Fibroblast of lung (primary cell): Measurements from ENCODE around the gene SYT7. TPM values are rescaled to one million over a fixed set of nuclear protein-coding genes. Genes with fewer than 3 reads are reported as not detected.

Experiments used
- DNase-seq, 2 donors: peaks; one replicate each; pipeline versions ENCODE4 v3.0.0 to v3.0.0-alpha.2; 2010; ENCODE audit warnings: low read depth in 2 of 2
- H2AFZ ChIP-seq: 2 replicates; pipeline ENCODE4 v1.5.1; 2012; ENCODE audit warnings: low read length, control low read depth, inconsistent platforms
- H3K27ac ChIP-seq: 2 replicates; pipeline ENCODE4 v1.5.1; 2011; ENCODE audit warnings: low read length, control low read depth; ENCODE audit not compliant: insufficient read depth
- H3K27me3 ChIP-seq: 2 replicates; pipeline ENCODE4 v1.5.1; 2011; ENCODE audit warnings: mild to moderate bottlenecking, low read length; ENCODE audit not compliant: control insufficient read depth, insufficient read depth
- H3K36me3 ChIP-seq: 2 replicates; pipeline ENCODE4 v1.5.1; 2011; ENCODE audit warnings: low read length; ENCODE audit not compliant: control insufficient read depth, insufficient read depth
- H3K4me1 ChIP-seq: 2 replicates; pipeline ENCODE4 v1.5.1; 2011; ENCODE audit warnings: low read length; ENCODE audit not compliant: control insufficient read depth, insufficient read depth; ENCODE audit errors: extremely low read depth
- H3K4me2 ChIP-seq: 2 replicates; pipeline ENCODE4 v1.5.1; 2011; ENCODE audit warnings: low read length, control low read depth; ENCODE audit not compliant: insufficient read depth; ENCODE audit errors: extremely low read depth
- H3K4me3 ChIP-seq, 4 experiments: fragments of 200-600 bp in 1 of 4; sonication (generic) in 1 of 4; replicated peaks in 1 of 4; 2 replicates each; pipeline ENCODE4 v1.5.1; 2011 to 2016; ENCODE audit warnings: low read length in 4 of 4, low read depth in 3 of 4, mild to moderate bottlenecking in 3 of 4, control low read depth in 2 of 4, inconsistent platforms in 1 of 4, mixed read lengths in 1 of 4; ENCODE audit not compliant: insufficient read depth in 1 of 4; ENCODE audit errors: control extremely low read depth in 1 of 4
- H3K79me2 ChIP-seq: 2 replicates; pipeline ENCODE4 v1.5.1; 2012; ENCODE audit warnings: mild to moderate bottlenecking, low read length, inconsistent platforms; ENCODE audit not compliant: control insufficient read depth, insufficient read depth
- H3K9ac ChIP-seq: 2 replicates; pipeline ENCODE4 v1.5.1; 2011; ENCODE audit warnings: mild to moderate bottlenecking, low read length, control low read depth; ENCODE audit not compliant: insufficient read depth
- H3K9me3 ChIP-seq: 2 replicates; pipeline ENCODE4 v1.5.1; 2012; ENCODE audit warnings: low read depth, low read length; ENCODE audit not compliant: control insufficient read depth, insufficient read depth
- H4K20me1 ChIP-seq: 2 replicates; pipeline ENCODE4 v1.5.1; 2011; ENCODE audit warnings: low read length; ENCODE audit not compliant: control insufficient read depth, insufficient read depth; ENCODE audit errors: extremely low read depth
- CTCF ChIP-seq, 2 donors: IDR thresholded peaks in 1 of 2; conservative IDR thresholded peaks in 1 of 2; 1 replicate in 1 of 2; 2 replicates in 1 of 2; pipeline ENCODE4 v1.5.1; 2011 to 2012; ENCODE audit warnings: low read length in 2 of 2, control low read depth in 1 of 2, inconsistent platforms in 1 of 2, low read depth in 1 of 2, mild to moderate bottlenecking in 1 of 2
- EZH2 ChIP-seq: IDR thresholded peaks from 2 replicates; pipeline ENCODE4 v1.5.1; 2012; ENCODE audit warnings: low read length, control low read depth, mild to moderate bottlenecking; ENCODE audit errors: missing control alignments
- polyA plus RNA-seq, 2 donors: library from polyadenylated mRNA; depleted of rRNA in 1 of 2; stranded (reverse) in 1 of 2; unstranded in 1 of 2; fragments of >200 nt; gene quantifications; 2 replicates each; pipeline ENCODE4 v1.2.1, GENCODE V29; 2011 to 2012; ENCODE audit warnings: missing spikeins in 1 of 2
- total RNA-seq: library from RNA; depleted of rRNA; stranded (reverse); fragments of >200 nt; gene quantifications from 2 replicates; pipeline ENCODE4 v1.2.1, GENCODE V29; 2014

The SYT7 gene
- total and polyA plus RNA-seq, 2 donors (not counting 1 experiment from before 2014, with no cell fraction given): 2.5 to 25.9 TPM

- TF ChIP-seq EZH2 (no peak), CTCF (conservative IDR thresholded peaks at IDR 0.05 in 1 of 2, IDR thresholded peaks at IDR 0.05 in 1 of 2; ENCODE audit: low read depth in 1 of 2, low read length in 2 of 2) (no peak)
- Histone ChIP-seq H3K4me1 (no peaks in the 10 kb centered on the region), H2AFZ (no peak overlapping the region), H3K4me2 (no peak overlapping the region), H3K27me3 (peaks cover 24% of the 10 kb centered on the region), H3K9me3 (no peaks in the 10 kb centered on the region), H3K79me2 (no peaks in the 10 kb centered on the region), H3K36me3 (no peaks in the 10 kb centered on the region), H3K27ac (no peak overlapping the region), H3K4me3 (no peak overlapping the region), H3K9ac (no peak overlapping the region), H4K20me1 (no peaks in the 10 kb centered on the region)
- no peak for DNase-seq
These were observed 77.6 kb downstream of the SYT7 start for GRCh38 chr11:61503135-61503770.

GRCh38 chr11:61502522-61502921 is 78.4 kb downstream of the SYT7 start:
- Histone ChIP-seq H2AFZ (no peak overlapping the region), H3K27ac (no peak overlapping the region), H3K4me1 (no peaks in the 10 kb centered on the region), H4K20me1 (no peaks in the 10 kb centered on the region), H3K27me3 (peaks cover 16% of the 10 kb centered on the region), H3K79me2 (no peaks in the 10 kb centered on the region), H3K4me2 (no peak overlapping the region), H3K9me3 (no peaks in the 10 kb centered on the region), H3K9ac (no peak overlapping the region), H3K4me3 (no peak overlapping the region), H3K36me3 (no peaks in the 10 kb centered on the region)
- DNase-seq: no peak
- no peak for TF ChIP-seq EZH2
- TF ChIP-seq CTCF (conservative IDR thresholded peaks at IDR 0.05 in 1 of 2, IDR thresholded peaks at IDR 0.05 in 1 of 2; ENCODE audit: low read depth in 1 of 2, low read length in 2 of 2): no peak

- H3K79me2 ChIP-seq: no peaks in the 10 kb centered on the region
- no peaks in the 10 kb centered on the region for H4K20me1 ChIP-seq
- no peak overlapping the region for H3K9ac ChIP-seq
- no peak overlapping the region for H3K4me3 ChIP-seq
- H3K27me3 ChIP-seq: peaks cover 3% of the 10 kb centered on the region
- H3K4me2 ChIP-seq: no peak overlapping the region
- no peak overlapping the region for H2AFZ ChIP-seq
- TF ChIP-seq EZH2: no peak
- no peak for TF ChIP-seq CTCF (conservative IDR thresholded peaks at IDR 0.05 in 1 of 2, IDR thresholded peaks at IDR 0.05 in 1 of 2; ENCODE audit: low read depth in 1 of 2, low read length in 2 of 2)
- H3K27ac ChIP-seq: no peak overlapping the region
- no peak for DNase-seq
- H3K9me3 ChIP-seq: no peaks in the 10 kb centered on the region
- H3K36me3 ChIP-seq: no peaks in the 10 kb centered on the region
- H3K4me1 ChIP-seq: no peaks in the 10 kb centered on the region
These were observed 80.9 kb downstream of the SYT7 start for GRCh38 chr11:61499816-61500491.
